ENCODE data around the gene PPRC1.

DNA sequence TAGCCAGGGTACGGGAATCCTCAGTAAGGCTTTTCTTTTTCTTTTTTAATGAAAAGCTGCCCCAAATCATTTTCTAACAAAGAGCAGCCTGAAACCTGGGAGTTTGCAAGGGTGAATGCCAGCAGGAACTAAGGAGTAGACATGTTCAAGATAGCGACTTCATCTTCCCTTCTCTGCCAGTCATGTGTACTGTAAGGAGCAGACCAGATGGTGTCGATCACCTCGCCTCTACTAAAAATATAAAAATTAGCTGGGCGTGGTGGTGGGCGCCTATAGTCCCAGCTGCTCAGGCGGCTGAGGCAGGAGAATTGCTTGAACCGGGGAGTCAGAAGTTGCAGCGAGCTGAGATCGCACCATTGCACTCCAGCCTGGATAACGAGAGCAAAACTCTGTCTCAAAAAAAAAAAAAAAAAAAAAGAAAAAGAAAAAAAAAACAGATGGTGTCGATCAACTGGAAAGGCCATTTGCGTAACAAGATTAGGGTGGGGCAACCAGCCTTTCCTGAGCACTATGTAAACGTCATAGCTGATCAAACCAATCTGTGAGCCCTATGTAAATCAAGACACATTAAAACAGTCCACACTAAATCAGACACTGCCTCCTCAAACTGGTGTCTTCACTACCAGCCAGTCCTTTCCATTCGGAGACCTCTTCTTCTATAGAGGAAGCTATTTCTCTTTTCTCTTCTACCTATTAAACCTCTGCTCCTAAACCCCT, 53.1 kb downstream of the PPRC1 start:
- no peak for TF ChIP-seq CTCF (IDR thresholded peaks at IDR 0.05; ENCODE audit: low read depth, low read length)
- no peak for TF ChIP-seq EZH2phosphoT487 (IDR thresholded peaks at IDR 0.05; ENCODE audit: low read depth)

All from OCI-LY3 (cell line).